Cardiac muscle cell (in vitro differentiated cells and primary cell): Measurements from ENCODE around the gene LRBA. TPM values are rescaled to one million over a fixed set of nuclear protein-coding genes. Genes with fewer than 3 reads are reported as not detected.

ENCODE experiments used
- DNase-seq, 2 donors: peaks; one replicate each; pipeline versions ENCODE4 v3.0.0 to v3.0.0-alpha.2; 2010 to 2017; ENCODE audit warnings: low read depth in 1 of 2, low spot score in 1 of 2
- H3K27ac ChIP-seq: fragments of 200-600 bp; sonication (generic); 2 replicates; pipeline ENCODE4 v1.5.1; 2016
- H3K27me3 ChIP-seq: fragments of 200-600 bp; sonication (generic); 2 replicates; pipeline ENCODE4 v1.6.0; 2016; ENCODE audit warnings: control low read depth
- H3K36me3 ChIP-seq: fragments of 200-600 bp; sonication (generic); 2 replicates; pipeline ENCODE4 v1.5.1; 2016; ENCODE audit warnings: control low read depth
- H3K4me1 ChIP-seq: fragments of 200-600 bp; sonication (generic); 2 replicates; pipeline ENCODE4 v1.8.1; 2017; ENCODE audit warnings: low read depth, mild to moderate bottlenecking, mixed run types
- H3K4me3 ChIP-seq: fragments of 200-600 bp; sonication (generic); 2 replicates; pipeline ENCODE4 v1.5.1; 2016; ENCODE audit warnings: mild to moderate bottlenecking
- H3K9me3 ChIP-seq: fragments of 200-600 bp; sonication (generic); 2 replicates; pipeline ENCODE4 v1.5.1; 2017; ENCODE audit warnings: low read depth, mild to moderate bottlenecking, control low read depth
- polyA plus RNA-seq: library from polyadenylated mRNA; unstranded; fragments of >200 nt; fragmentation: Nextera tagmentation; extraction: Ambion mirVana; gene quantifications from 2 replicates; pipeline ENCODE4 v1.2.1, GENCODE V29; 2016
- total RNA-seq: library from RNA; depleted of rRNA; stranded (reverse); fragments of >200 nt; gene quantifications from 2 replicates; pipeline ENCODE4 v1.2.3, GENCODE V29; 2016
- TF ChIP-seq, protein P1 (sequence below): IDR thresholded peaks from 2 replicates; pipeline ENCODE4 v1.5.1; 2012; ENCODE audit warnings: low read depth, mild to moderate bottlenecking, low read length

The LRBA gene
- total and polyA plus RNA-seq, 2 experiments from 2014 or later: 17.7 to 58.8 TPM

- TF ChIP-seq, protein P1, sequence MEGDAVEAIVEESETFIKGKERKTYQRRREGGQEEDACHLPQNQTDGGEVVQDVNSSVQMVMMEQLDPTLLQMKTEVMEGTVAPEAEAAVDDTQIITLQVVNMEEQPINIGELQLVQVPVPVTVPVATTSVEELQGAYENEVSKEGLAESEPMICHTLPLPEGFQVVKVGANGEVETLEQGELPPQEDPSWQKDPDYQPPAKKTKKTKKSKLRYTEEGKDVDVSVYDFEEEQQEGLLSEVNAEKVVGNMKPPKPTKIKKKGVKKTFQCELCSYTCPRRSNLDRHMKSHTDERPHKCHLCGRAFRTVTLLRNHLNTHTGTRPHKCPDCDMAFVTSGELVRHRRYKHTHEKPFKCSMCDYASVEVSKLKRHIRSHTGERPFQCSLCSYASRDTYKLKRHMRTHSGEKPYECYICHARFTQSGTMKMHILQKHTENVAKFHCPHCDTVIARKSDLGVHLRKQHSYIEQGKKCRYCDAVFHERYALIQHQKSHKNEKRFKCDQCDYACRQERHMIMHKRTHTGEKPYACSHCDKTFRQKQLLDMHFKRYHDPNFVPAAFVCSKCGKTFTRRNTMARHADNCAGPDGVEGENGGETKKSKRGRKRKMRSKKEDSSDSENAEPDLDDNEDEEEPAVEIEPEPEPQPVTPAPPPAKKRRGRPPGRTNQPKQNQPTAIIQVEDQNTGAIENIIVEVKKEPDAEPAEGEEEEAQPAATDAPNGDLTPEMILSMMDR: no peak
- no peak for DNase-seq
- Histone ChIP-seq H3K27me3 (no peaks in the 10 kb centered on the region), H3K36me3 (no peaks in the 10 kb centered on the region), H3K4me3 (no peak overlapping the region), H3K9me3 (no peaks in the 10 kb centered on the region), H3K4me1 (peaks cover 11% of the 10 kb centered on the region), H3K27ac (no peak overlapping the region)
Measured at GRCh38 chr4:150773032-150773431, 242.1 kb downstream of the LRBA start.

GRCh38 chr4:150771382-150771781 lies 243.7 kb downstream of the LRBA start:
- H3K4me1 ChIP-seq: peaks cover 9% of the 10 kb centered on the region
- no peaks in the 10 kb centered on the region for H3K9me3 ChIP-seq
- TF ChIP-seq, protein P1: no peak
- no peaks in the 10 kb centered on the region for H3K36me3 ChIP-seq
- no peak overlapping the region for H3K4me3 ChIP-seq
- DNase-seq: no peak
- no peak overlapping the region for H3K27ac ChIP-seq
- no peaks in the 10 kb centered on the region for H3K27me3 ChIP-seq

GRCh38 chr4:150769845-150770244 lies 245.2 kb downstream of the LRBA start:
- Histone ChIP-seq H3K4me3 (no peak overlapping the region), H3K36me3 (no peaks in the 10 kb centered on the region), H3K4me1 (peaks cover 9% of the 10 kb centered on the region), H3K9me3 (no peaks in the 10 kb centered on the region), H3K27ac (no peak overlapping the region), H3K27me3 (no peaks in the 10 kb centered on the region)
- TF ChIP-seq, protein P1: no peak
- no peak for DNase-seq

DNA sequence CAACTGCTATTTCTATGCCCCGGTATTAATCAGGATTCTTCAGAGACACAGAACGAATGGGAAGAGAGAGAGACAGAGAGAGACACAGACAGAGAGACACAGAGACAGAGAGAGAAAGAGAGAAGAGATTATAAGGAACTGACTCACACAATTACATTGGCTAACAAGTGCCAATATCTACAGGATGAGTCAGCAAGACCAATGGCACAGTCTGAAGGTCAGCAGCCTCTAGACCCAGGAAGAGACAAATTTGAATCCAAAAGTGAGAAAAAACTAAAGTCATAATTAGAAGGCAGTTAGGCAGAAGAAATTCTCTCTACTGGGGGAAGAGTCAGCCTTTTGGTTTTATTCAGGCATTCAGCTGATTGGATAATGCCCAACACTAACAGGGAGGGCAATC lies 245.8 kb downstream of the LRBA start:
- no peak overlapping the region for H3K27ac ChIP-seq
- TF ChIP-seq, protein P1: no peak
- H3K9me3 ChIP-seq: no peaks in the 10 kb centered on the region
- H3K4me1 ChIP-seq: peaks cover 6% of the 10 kb centered on the region
- no peaks in the 10 kb centered on the region for H3K36me3 ChIP-seq
- no peaks in the 10 kb centered on the region for H3K27me3 ChIP-seq
- no peak overlapping the region for H3K4me3 ChIP-seq
- DNase-seq: peak in 1 of 2 donors; percentile 67

GRCh38 chr4:150768497-150768896 lies 246.6 kb downstream of the LRBA start:
- H3K36me3 ChIP-seq: no peaks in the 10 kb centered on the region
- no peak overlapping the region for H3K4me3 ChIP-seq
- DNase-seq: no peak
- H3K27me3 ChIP-seq: no peaks in the 10 kb centered on the region
- no peaks in the 10 kb centered on the region for H3K9me3 ChIP-seq
- TF ChIP-seq, protein P1: no peak
- no peaks in the 10 kb centered on the region for H3K4me1 ChIP-seq
- H3K27ac ChIP-seq: no peak overlapping the region

GRCh38 chr4:150765216-150765615 lies 249.9 kb downstream of the LRBA start:
- TF ChIP-seq, protein P1: no peak

More at GRCh38 chr4:150765216-150765615, 249.9 kb downstream of the LRBA start:
- Histone ChIP-seq H3K4me3 (no peak overlapping the region), H3K27me3 (no peaks in the 10 kb centered on the region), H3K27ac (no peak overlapping the region), H3K36me3 (no peaks in the 10 kb centered on the region), H3K9me3 (no peaks in the 10 kb centered on the region), H3K4me1 (no peaks in the 10 kb centered on the region)
- DNase-seq: no peak
